D341Med (cell line): Measurements from ENCODE around the gene WARS2.
"Not testable (repeated sequence)": the region's sequence is repeated elsewhere in the genome, so short reads cannot be mapped to it uniquely, and the experiment has no call there.

Source experiments
- DNase-seq: peaks from one replicate; pipeline ENCODE4 v3.0.0; 2012; ENCODE audit warnings: low spot score

Gene WARS2

DNA sequence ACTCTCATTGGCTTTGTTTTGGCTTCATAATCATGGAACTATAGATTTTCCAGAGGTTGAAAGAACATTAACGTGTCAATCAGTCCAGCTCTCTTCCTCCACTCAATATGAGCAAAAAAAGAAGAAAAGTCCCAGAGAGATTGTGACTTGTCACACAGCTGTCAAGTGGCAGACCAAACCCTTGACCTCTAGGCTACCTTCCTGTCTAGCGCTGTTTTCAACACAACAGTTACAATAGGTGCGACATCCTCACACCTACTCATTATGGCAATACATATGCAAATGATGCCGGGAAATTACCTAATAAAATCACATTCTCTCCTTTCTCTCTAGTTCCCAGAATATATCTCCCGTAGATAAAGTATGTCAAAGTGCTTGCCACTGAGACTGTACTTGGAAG lies 1.1 kb downstream of the WARS2 start:
- no peak for DNase-seq

DNA sequence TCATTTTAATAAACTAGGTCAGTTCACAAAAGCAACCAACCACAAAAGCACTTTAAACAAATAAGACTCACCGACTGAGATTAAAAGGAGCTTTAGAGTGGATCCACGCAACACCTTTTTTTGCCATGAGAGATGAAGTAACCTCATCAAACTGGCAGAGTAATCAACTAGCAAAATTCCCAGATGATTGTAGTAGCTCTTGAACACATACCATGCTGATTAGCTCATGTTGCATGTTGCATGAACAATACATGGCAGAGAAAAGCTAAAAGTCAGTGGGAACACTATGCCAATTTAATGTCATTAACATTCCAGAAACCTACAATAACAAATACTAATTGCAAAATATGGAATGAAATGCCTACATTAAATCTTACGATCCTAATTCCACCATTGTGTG lies 4.1 kb downstream of the WARS2 start:
- DNase-seq = no peak

DNA sequence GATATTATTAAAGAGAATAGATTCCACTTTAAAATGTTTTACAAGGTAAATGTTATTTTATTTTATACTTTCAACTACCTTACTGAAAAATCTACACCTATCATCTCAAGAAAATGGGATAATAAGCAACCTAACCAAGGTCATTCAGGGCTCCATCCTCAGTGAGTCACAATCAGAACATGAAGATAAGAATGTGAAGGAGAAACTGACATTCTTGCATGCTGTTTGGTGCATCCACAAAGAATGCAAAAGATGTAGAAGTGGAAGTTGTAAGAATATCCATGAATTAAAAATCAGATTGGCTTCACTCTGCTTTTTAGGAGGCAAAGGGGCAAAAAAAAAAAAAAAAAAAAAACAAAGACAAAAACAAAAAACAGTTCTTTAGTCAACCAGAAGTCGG lies 6.5 kb downstream of the WARS2 start:
- no peak for DNase-seq

DNA sequence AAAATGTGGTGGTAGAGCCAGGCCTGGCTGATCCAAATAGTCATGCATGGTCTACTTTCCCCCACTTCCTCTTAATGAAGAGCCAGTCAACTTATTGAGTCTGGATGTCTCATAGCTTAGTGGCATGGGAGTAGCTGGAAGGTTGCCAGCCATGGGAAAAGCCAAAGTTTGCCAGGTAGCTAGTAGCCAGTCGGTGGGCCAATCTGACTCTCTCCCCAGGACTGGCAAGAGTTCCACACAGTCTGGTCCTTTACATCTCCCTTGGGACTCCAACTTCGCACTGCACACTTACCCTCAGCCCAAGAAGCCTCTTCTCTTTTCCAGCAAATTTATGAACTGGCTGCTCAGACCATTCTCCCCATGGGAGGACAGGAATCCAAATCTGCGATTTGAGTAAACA lies 8.3 kb downstream of the WARS2 start:
- DNase-seq = no peak

DNA sequence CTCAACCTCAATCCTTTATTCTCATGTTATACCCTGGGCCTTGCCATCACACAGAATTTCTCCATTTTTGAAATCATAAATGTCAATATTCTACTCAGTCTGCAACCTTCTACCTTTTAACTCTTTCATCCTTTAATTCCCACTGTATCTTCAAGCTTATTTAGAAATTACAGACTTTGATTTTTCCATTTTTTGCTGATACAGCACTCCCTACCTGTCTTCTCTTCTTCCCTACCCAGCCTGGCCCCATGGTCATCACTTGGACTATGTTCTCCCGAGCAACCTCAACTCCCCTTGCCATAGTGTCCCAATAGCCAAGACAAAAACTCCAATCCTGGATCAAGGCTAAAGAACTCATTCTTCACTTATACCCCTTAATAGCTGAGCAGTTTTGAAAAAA lies 14.6 kb downstream of the WARS2 start:
- DNase-seq = no peak

DNA sequence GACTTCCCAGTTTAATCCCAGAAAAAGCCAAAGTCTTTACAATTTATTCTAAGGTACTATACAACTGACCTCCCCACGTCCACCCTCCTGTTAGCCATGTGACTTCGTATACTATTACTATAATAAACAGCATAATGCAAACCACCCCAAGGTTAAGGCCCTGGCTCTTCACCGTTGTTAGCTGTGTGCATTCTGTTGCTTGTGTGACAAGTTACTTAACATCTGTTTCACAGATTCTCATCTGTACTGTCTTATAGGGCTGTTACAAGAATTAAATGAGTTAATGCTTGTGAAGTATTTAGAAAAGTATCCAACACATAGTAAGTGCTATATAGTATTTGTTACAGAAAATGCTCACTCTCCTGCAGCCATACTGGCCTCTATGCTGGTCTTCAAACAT lies 15.7 kb downstream of the WARS2 start:
- no peak for DNase-seq

DNA sequence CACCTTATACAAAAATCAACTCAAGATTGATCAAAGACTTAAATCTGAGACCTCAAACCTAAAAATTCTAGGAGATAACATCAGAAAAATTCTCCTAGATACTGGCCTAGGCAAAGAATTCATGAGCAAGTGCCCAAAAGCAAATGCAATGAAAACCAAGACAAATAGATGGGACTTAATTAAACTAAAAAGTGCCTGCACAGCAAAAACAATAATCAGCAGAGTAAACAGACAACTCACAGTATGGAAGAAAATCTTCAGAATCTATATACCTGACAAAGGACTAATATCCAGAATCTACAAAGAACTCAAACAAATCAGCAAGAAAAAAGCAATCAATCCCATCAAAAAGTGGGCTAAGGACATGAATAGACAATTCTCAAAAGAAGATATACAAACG lies 18.6 kb downstream of the WARS2 start:
- not testable (repeated sequence) for DNase-seq

DNA sequence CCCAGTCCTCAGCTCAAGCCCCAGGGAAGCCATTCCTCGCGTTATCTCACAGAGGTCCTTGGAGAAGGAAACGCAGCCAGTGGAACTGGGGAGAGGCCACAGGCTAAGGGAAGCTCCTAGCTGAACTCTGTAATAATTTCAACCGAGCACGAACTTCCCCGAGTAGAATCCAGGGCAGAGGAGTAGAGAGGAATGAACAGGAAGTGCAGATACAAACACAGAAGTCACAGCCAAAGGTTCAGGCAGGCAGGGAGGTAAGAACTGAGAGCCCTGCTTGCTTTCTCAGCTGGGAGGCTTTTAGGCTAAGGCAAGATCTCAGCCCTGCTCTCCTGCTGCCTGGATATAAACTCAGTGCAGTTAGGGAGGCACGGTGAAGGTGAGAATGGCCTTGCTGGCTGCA lies 23.7 kb downstream of the WARS2 start:
- DNase-seq = no peak

DNA sequence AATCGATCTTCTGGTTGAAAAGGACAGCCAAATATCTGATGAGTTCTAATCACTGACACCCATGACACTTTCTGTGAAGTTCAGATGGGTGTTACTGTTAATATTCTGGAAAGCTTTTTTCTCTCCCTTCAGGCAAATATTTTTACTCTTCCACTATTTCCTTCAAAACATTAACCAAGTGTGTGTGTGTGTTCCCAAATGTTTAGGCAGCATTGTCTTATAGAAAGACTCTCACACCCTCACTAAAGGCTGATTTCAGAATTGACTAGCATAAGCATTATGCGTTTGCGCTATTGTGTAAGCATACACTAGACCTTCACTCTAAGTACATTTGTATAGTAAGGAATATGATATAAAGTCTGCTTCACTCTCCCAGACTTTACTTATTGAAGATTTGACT lies 24.7 kb downstream of the WARS2 start:
- no peak for DNase-seq

DNA sequence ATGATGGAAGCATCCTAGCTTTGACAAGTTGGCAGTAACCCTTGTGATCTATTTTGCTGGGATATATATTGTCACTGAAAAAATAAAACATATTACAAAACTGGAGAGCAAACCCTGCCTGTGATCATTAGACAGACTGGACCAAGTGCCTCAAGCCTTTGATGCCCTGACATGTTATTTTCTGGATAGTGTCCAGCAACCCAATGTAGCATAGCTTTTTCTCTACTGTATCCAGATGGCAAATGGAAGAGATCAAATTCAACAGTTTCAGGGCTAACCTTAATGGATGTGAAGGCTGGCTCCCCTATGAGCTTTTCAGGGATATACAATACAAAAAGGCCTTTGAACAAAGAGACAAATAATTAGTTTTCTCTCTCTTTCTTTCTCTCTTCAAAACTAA lies 25.1 kb downstream of the WARS2 start:
- no peak for DNase-seq

DNA sequence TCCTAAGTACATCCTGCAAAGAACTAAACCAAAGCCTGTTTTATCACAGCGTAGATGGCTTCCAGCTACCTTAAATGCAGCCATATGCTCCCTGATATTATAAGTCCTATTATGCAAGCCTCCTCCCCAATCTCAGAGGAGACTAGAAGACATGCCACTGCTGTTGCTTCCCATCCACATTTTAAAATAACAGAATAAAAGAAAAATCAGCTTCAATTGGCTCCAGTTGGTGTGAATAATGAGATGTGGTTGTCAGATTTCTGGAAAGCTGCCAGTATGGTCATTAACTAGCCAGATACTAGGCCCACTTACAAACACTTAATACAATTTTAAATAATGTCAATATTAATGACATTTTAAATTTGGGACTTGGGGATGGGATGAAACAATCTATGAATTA lies 25.7 kb downstream of the WARS2 start:
- DNase-seq = no peak

DNA sequence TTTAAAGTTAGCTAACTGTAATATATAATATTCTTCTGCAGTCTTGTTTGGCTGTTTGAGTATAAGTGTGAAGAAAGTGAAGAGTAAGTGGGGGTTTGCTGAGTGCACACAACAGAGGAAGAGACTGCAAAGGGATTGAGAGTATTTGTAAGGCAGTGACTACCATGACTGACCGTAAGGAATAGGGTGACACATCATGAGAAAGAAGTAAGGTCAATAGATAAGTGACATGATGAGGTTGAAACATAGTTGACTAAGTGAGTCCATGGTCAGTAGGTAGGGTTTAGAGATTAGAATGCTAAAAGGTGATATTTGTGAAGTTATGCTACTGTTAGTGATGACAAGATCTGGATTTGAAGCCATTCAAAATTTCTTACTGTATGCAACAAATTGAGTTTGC lies 27.7 kb downstream of the WARS2 start:
- DNase-seq = no peak

DNA sequence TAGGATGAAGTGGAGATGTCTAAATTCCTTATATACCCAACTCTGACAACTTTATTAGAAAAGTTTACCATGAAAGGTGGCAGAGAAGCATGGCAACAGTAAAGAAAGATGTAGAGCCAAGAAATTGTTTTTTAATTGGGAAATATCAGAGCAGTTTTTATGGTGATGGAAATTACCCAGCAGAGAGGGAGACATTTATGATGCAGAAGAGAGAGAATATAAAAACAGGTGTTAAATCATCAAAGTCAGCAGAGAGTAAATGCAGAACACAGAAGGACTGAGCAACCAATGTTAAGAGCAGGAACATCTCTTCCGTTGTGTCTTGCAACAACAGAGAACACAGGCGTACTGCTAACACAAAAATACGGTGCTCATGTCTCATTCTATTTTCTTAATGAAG lies 28.2 kb downstream of the WARS2 start:
- DNase-seq = no peak

DNA sequence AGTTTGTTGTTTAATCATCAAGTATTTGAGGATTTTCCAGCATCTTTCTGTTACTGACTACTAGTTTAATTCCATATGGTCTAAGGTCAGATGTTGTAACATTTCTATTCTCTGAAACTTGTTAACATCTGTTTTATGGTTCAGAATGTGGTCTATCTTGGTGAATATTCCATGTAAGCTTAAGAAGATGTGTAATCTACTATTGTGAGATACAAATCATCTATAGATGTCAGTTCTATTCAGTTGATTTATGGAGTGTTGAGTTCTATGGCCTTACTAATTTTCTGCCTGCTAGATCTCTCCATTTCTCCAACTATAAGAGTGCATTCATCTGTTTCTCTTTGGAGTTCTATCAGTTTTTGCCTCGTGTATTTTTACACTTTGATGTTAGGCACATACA lies 31.5 kb downstream of the WARS2 start:
- no peak for DNase-seq

DNA sequence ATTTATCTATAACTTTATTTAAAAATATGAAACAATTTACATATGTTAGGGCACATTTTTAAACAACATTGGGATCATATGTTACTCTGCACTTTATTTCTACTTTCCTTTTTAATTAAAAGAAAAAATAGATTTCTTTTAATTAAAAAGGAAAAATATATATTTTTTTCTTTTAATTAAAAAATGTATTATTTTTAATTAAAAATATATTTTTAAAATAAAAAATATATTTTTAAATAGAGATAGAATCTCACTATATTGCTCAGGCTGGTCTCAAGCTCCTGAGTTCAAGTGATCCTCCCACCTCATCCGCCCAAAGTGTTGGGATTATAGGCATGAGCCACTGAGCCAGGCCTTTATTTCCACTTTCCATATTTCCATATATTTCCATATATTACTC lies 36.7 kb downstream of the WARS2 start:
- no peak for DNase-seq

DNA sequence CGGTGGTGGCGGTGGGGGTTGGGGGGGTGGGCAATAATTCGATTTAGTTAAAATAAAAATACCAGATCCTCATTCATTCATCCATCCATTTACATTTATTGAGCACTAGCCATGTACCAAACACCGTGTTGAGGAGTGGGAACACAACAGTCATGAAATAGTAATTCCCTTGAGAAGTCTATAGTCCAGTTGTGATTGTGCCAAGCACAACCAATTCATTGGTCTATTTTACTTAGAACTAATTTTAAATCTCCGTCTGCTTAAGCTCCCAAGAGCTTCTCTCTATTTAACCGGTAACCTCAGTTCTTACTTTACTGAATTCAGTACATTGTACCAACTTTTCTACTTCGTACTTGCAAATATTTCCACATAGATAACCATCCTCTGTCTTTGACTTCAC lies 38.4 kb downstream of the WARS2 start:
- DNase-seq = no peak

DNA sequence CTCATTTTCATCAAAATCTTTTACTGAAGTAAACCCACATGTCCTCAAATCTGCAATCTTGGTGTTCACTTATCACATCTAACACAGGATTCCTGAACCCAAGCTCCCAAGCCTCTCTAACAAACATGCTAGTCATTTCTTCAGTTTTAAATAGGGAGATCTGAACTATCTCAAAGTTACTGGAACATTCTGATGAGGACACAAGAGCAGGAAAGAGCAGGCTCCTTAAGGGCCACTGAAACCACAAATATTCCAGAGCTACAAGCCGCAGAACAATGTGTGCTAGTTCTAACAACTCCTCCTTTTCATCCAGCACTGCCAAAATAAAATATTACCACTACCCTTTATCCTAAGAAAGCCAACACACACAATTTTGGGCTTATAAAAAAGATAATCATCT lies 38.9 kb downstream of the WARS2 start:
- DNase-seq = no peak

DNA sequence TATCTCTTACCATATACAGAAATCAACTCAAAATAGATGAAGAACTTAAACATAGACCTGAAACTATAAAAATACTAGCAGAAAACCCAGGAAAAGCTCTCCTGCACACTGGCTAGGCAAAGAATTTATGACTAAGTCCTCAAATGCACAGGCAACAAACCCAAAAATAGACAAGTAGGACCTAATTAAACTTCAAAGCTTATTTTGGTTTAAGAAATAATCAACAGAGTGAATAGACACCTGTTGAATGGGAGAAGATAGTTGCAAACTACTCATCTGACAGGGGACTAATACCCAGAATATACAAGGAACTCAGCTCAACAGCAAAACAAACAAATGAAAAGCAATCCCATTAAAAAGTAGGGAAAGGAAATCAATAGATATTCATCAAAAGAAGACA lies 40.7 kb downstream of the WARS2 start:
- DNase-seq = no peak

DNA sequence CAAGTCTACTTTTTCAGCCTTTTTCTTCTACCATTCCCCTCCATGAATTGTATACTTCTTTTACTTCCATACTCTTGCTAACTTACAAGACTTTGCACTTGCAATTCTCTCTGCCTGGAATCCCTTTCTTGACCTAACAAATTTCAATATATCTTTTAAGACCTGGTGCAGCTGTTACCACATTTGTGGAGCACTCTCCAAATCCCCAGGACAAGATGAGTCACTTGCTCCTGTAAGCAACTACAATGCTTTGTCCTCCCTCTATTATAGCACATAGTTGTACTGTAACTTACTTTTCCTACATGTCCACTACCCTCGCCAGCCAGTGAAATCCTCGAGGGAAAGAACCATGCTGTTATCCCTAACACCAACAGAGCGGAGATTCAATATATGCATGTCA lies 43.1 kb downstream of the WARS2 start:
- no peak for DNase-seq

DNA sequence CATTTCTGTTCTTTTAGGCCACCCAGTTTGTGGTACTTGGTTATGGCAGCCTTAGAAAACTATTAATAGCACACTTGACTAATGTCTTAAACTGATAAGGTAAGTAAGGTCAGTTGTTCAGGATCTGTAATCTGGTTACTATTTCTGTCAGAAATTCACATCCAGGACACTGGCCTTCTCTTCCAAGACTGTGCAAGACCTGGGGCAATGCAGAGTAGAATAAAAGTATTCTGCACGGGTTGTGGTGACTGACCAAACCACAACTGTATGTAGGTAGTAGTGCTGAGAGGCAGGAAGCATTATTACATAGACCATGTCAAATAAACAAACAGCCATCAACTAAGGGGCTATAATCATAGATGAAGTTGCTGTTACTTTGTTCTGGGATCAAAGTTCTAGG lies 46.7 kb downstream of the WARS2 start:
- no peak for DNase-seq

DNA sequence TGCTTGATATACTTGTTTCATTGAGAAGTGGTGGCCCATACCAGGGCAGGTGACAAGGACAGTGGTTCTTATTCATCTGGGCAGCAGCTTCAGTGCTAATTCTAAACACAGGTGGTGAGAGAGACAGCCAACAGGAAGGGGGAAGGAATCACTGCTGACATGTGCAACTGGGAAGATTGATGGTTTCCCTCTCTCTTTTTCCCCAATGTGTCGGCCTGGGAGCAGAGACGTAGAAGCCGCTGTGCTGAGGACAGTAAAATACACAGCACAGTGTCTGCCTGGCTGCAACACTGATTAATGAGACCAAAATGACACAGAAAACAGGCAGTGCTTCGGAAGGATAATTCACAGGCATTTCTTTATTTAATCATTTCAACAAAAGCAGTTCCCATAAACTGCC lies 48.8 kb downstream of the WARS2 start:
- DNase-seq = no peak

DNA sequence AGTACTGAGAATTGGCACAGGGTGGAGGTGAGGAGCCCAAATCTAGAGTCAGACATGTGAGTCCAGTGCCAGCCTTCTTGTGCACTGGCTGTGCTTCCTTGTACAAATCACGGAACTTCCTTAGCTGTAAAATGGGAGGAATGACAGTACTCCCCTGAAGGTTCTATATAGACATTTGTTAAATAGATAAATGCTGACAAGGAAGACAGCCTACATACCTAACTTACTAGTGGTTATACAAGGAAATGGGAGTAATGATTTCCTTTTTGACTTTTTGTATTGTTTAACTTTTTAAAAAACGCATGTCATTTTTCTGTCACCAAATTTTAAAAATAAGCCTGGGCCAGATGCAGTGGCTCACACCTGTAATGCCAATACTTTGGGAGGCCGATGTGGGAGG lies 50.2 kb downstream of the WARS2 start:
- no peak for DNase-seq

DNA sequence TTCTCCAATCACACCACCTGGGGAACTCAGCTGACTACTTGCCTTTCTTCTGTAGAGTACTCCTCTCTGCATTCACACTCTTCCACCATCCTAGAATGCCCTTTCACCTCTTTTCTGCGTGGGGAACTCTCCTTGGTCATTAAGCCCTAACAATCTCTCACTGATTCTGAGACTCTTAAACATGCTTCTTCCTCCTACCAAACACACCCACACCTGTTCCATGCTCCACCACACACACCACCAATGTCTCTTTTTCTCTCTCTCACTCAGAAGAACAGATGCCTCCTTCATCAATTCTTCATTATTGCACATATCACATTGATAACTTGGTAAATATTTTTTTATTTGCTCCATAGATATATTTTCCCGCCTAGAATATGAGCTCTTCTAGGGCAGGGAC lies 53.6 kb downstream of the WARS2 start:
- no peak for DNase-seq

DNA sequence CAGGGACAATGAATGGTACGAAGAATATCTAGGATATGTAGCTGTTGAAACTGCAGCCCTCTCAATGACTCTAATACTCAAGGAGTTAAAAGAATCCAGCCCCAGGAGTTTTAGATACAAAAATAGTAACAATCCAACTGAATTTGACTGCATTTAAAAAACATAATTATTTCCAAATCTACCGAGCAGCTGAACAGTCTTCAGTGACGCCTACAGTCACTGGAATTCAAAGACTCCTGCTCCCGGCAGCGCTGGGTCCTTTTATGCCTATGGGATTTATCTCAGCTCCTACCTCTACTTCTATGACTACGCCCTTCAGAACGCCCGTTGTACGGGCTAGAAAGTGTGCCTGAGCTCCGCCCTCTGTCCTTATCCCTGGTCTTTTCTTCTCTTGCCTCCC lies 55.7 kb downstream of the WARS2 start:
- no peak for DNase-seq

DNA sequence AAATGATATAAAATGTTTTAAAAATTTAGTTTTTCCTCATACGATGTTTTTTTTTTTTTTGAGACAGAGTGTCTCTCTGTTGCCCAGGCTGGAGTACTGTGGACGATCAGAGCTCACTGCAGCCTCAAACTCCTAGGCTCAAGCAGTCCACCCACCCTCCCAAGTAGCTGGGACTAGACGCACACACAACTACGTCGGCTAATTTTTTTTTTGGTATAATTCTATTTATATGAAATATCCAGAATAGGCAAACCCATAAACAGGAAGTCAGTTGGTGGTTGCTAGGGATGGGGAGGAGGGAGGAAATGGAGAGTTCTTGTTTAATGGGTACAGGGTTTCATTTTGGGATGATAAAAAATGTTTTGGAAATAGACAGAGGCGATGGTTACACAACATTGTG lies 56.5 kb downstream of the WARS2 start:
- no peak for DNase-seq

DNA sequence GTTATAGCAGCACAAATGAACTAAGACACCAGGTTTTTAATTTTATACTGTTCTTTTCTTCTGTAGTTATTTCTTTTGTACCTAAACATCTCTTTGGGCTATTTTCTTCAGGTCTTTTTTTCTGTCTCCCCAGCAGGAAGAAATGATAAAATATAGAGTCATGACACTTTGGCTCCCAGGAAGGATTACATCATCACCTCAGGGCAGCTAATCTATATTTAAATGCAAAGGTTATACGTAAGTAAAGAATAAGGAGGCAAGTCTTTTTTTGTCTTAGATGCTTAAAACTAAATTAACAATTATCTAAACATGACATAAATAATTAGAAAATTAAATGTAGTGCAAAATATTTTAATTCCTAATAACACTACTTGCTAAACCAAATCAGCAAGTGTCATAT lies 57.0 kb downstream of the WARS2 start:
- no peak for DNase-seq
